GM13976 (cell line): ENCODE data around the gene SLC17A2.

Source experiments
- DNase-seq: peaks from one replicate; pipeline ENCODE4 v3.0.0; 2012; ENCODE audit warnings: low spot score
- CTCF ChIP-seq: IDR thresholded peaks from 2 replicates; pipeline ENCODE4 v1.5.1; 2012; ENCODE audit warnings: borderline replicate concordance, mild to moderate bottlenecking; ENCODE audit not compliant: insufficient read depth; ENCODE audit errors: extremely low read depth, missing control alignments, control extremely low read depth
- in situ Hi-C: fragments of 300-500 bp; cut with MboI; formaldehyde crosslinking; loops from one replicate; pipeline ENCODE4 v1.12.0; 2022; ENCODE audit warnings: low sequenced_read_pairs, mixed read lengths, inconsistent platforms; ENCODE audit not compliant: unreplicated experiment

SLC17A2 gene

GRCh38 chr6:25971187-25971821 lies 40.8 kb upstream of the SLC17A2 start:
- no peak for DNase-seq
- TF ChIP-seq CTCF: no peak
- in situ Hi-C loops: no loop called here

- no peak for DNase-seq
- in situ Hi-C loops: no loop called here
- TF ChIP-seq CTCF: no peak
These were observed 38.3 kb upstream of the SLC17A2 start for GRCh38 chr6:25968769-25969168.

GRCh38 chr6:25966711-25967110 lies 36.2 kb upstream of the SLC17A2 start:
- in situ Hi-C loops: no loop called here
- no peak for DNase-seq
- TF ChIP-seq CTCF: no peak

GRCh38 chr6:25965058-25965457 lies 34.6 kb upstream of the SLC17A2 start:
- in situ Hi-C loops: no loop called here
- TF ChIP-seq CTCF: no peak
- DNase-seq: no peak

- in situ Hi-C loops: no loop called here
- TF ChIP-seq CTCF: no peak
- DNase-seq: no peak
These were observed 33.1 kb upstream of the SLC17A2 start for GRCh38 chr6:25963426-25964123.

- no peak for TF ChIP-seq CTCF
- DNase-seq: peak; percentile 71
- in situ Hi-C loops: no loop called here
These were observed 31.9 kb upstream of the SLC17A2 start, which contains the start of gene TRIM38 for GRCh38 chr6:25962149-25963127. Gene TRIM38, plus strand, starts transcription at chr6:25962802. Its CDS starts 3,721 bp downstream, at chr6:25966523.
